ENCODE results near the gene COL9A2.

Gene COL9A2

DNA sequence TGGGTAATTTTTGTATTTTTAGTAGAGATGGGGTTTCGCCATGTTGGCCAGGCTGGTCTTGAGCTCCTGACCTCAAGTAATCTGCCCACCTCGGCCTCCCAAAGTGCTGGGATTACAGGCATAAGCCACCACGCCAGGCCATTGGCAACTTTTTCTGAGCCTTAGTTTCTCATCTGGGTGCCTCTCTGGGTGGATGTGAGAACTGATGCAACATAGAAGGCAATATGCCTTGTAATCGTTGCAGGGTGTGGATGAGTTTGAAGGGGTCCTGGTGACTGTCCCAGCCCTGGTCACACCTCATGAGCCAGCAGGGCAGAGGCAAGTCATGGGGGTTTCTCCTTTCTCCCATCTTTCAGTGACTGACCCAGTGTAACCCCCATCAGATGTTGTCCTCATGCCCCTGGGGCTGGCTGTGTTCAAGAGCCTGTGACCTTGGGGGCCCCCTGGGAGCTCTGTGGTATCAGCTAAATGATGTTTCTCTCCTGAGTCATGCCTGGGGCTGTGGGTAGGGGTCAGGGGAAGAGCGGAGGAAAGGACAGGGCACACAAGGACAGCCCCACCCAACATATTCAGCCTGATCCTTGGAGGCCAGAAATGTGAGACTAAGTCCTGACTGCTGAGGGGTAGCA is 3.6 kb downstream of the COL9A2 start:
- no peak overlapping the region for H3K4me3 ChIP-seq (ENCODE audit: low read length)
- TF ChIP-seq ZNF274 (IDR thresholded peaks at IDR 0.05; ENCODE audit: low read depth, low read length): no peak

DNA sequence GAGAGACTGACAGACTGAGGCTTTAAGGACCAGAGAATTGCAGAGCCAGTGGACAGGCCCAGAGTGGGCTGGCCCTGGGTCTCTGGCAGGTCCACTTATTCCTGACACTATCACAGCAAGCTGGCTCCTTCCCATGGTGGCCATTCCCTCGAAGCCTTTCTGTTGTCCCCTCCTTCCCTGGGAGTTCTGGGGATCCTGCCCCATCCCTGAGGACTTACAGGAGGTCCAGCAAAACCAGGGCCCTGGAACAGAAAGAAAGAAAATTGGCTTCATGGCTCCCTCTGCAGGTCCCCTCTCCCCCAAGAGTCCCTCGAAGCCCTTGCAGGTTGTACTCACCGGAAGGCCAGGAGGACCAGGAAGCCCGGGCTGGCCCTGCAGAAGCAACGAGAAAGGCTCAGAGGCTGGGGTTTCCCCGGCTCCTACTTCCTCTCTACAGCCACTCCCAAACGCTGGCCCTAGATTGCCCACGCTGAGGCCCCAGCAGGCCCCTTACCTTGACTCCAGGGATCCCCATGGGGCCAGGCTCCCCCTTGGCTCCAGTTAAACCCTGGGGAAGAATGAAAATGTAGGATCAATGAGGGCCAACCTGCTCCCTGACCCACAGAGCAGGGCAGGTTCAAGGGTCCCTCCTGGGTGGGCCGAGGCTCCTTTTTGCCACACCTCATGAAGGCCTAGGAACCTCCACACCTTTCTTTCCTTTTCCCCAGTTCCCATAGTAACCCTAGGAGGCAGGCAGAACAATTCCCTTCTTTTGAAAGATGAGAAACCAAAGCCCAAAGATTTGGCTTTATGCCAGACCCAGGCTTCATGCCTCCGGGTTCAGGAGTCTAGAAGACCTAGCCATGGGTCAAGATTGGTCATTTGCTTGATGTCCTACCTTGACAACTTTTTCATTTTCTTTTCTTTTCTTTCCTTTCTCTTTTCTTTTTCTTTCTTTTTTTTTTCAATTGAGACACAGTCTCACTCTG is 4.6 kb downstream of the COL9A2 start:
- no peak for TF ChIP-seq ZNF274 (IDR thresholded peaks at IDR 0.05; ENCODE audit: low read depth, low read length)
- H3K4me3 ChIP-seq (ENCODE audit: low read length): peak overlapping the region; percentile 46; the same call in 1 of the 2 replicates

DNA sequence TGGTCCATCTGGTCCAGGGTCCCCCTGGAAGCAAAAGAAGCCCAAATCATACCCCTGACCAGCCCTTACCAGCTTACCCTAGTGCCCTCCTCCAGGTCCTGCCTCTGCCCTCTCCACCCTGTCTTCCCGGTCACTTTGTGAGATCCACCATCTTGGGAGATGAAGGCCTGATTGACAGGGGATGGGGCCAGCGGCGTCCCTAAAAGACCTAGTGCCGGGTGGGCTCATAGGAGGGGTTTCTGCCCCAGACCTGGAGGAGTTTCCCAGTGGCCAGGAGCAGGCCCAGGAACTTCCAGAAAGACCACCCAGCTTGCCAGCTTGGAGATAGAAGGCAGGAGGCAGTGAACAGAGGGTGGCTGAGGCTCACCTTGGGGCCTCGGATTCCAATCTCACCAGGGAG is 5.4 kb downstream of the COL9A2 start:
- H3K4me3 ChIP-seq (ENCODE audit: low read length): peak overlapping the region; percentile 46; the same call in 1 of the 2 replicates
- TF ChIP-seq ZNF274 (IDR thresholded peaks at IDR 0.05; ENCODE audit: low read depth, low read length): no peak

DNA sequence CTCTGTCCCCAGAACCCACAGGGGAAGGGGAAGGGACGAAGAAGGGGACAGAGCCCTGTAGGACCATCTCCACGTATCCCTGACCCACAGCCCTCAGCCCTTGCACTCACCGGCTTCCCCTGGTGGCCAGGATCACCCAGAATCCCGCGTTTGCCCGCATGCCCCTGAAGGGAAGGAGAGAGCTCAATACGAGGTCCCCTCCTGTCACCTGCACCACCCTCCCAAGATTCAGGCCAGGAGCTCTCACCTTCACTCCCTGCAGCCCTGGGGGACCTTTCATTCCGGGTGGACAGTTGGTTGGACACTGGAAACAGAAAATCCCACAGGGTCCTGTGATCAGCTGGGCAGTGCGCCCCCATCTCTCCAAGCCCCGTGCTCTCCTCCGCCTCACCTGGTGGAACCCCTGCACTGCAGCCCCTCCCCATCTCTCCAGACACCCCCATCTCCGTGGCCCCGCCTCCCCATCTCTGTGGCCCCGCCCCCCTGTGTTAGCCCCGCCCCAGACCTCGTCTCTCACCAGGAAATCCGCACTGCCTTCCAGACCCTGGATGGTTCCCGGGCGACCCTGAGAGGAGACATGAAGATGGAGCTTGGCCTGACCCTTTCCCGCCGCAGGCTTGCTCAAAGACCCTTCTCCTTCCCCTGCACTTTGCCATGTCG is 6.0 kb downstream of the COL9A2 start:
- no peak overlapping the region for H3K4me3 ChIP-seq (ENCODE audit: low read length)
- no peak for TF ChIP-seq ZNF274 (IDR thresholded peaks at IDR 0.05; ENCODE audit: low read depth, low read length)

DNA sequence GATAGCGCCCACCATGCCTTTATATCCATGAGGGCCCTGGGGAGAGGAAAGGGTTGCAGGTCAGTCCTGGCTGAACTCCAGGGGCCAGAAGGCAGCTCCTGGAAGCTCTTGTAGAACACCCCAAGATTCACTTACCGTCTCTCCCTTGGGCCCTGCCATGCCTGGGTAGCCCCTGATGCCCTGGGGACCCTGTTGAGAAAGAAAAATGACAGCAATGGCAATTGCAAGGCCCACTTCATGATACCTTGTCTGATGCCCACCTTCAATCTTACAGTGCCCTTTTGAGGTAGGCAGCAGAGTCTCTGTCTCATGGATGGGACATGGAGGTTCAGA is 7.0 kb downstream of the COL9A2 start:
- TF ChIP-seq ZNF274 (IDR thresholded peaks at IDR 0.05; ENCODE audit: low read depth, low read length): no peak
- no peak overlapping the region for H3K4me3 ChIP-seq (ENCODE audit: low read length)

DNA sequence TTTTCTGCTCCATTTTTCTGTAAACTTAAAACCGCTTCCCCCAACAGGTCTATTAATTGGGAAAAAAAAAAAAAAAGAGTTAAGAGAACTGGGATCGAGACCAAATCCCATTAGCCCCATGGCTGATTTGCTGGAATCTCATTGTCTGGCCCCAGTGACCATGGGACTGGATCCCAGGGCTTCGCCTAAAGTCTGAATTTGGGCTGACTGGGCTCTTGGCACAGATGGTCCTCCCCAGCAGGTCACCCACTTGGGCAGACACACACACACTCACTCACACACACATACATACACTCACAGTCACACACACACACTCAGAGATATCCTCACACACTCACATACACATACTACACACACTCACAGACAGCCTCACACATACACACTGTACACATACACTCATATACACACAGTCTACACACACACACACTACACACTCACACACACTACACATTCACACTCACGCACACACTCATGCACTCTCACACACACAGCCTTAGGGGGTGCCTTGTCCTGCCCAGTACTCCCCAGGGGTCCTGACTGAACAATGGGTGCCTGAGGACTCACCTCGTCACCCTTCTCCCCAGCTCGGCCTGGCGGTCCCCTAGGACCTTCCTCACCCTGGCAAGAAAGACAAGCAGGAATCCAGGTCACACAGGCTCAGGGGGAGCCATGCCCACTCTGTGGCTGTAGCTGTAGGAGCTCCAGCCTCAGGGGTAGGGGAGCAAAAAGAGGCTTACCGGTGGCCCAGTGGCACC is 7.5 kb downstream of the COL9A2 start:
- H3K4me3 ChIP-seq (ENCODE audit: low read length): no peak overlapping the region

DNA sequence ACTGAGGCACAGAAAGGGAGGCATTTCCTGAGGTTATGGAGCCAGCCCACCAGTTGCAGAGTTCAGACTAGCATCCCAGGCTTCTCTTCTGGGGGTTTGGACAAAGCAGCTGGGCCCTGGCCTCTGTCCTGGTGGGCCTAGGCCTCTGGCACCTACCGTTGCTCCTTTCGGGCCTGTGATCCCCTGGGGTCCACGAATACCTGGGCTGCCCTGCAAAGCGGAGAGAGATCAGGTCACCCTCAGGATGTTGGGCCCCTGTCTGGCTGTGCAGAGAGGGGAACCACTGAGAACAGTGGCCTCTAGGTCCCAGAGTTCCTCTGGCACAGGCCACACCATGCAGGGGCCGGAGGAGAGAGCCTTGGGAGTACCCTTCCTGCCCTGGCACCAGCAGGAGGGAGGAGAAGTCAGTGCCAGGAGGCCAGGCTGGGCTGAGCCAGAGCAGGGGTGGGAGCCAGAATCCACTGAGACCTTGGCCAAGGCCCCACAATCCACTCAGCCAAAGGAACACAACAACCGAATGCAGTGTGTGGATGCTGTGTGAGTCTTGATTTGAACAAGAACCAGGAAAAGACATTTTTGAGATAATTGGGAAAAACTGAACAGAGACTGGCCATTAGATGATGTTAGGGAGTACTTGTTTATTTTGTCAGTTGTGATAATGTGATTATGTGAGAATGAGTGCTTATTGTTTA is 8.9 kb downstream of the COL9A2 start:
- no peak for TF ChIP-seq ZNF274 (IDR thresholded peaks at IDR 0.05; ENCODE audit: low read depth, low read length)
- H3K4me3 ChIP-seq (ENCODE audit: low read length): no peak overlapping the region

More for the DNA sequence above, 7.5 kb downstream of the COL9A2 start:
- TF ChIP-seq ZNF274 (IDR thresholded peaks at IDR 0.05; ENCODE audit: low read depth, low read length): no peak

DNA sequence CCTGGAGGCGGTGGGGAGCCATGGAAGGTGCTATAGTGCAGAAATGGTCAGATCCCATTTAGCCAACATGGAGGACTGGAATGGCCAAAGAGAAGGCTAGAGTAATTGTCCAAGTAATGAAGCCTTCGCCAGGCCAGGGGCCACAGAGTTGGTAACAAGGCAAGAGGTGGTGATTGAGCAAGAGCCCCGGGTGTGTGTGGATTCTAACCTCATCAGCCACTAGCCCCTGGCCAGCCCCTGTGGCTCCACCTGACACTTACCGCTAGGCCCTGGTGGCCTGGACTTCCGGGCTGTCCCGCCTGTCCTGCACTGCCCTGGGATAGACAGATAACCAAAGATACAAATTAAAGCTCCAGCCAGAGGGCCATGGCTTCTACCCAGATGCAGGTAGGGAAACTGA is 9.9 kb downstream of the COL9A2 start:
- TF ChIP-seq ZNF274 (IDR thresholded peaks at IDR 0.05; ENCODE audit: low read depth, low read length): no peak
- no peak overlapping the region for H3K4me3 ChIP-seq (ENCODE audit: low read length)

DNA sequence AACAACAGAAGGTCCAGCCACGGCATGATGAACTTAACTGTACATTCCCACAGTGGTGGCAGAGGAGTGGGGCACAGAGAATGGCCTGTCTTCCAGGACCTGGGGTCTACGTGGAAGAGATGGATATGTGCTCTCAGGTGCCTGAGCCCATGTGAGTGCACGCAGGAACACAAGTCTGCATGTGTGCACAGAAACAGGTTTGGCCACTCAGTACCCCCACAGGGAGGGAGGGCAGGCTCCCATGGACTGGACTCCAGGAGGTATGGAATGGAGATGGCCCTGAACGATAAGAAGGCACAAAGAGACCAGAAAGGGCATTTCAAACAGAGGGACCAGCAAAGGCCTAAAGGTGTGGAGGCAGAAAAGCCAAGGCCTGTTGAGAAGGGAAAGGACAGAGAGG is 10.8 kb downstream of the COL9A2 start:
- no peak for TF ChIP-seq ZNF274 (IDR thresholded peaks at IDR 0.05; ENCODE audit: low read depth, low read length)
- no peak overlapping the region for H3K4me3 ChIP-seq (ENCODE audit: low read length)

DNA sequence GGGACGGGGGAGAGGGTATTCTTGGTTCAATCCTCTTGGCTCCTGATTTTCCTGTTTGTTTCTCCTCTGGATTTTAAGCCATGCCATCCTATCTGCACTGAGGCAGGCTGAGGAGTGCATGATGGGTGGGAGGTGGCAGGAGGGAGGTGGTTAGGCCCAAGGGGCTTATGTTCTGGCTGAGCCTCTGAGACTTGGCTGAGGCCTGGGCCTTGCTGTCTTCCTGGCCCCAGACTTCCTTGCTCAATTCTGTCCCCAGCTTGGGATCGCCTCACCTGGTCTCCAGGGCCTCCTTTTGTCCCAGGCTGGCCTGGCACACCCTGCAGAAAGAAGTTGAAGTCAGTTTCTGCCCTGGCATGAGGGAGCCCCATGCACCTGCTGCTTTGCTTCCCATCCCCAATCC is 11.2 kb downstream of the COL9A2 start:
- TF ChIP-seq ZNF274 (IDR thresholded peaks at IDR 0.05; ENCODE audit: low read depth, low read length): no peak
- H3K4me3 ChIP-seq (ENCODE audit: low read length): no peak overlapping the region

DNA sequence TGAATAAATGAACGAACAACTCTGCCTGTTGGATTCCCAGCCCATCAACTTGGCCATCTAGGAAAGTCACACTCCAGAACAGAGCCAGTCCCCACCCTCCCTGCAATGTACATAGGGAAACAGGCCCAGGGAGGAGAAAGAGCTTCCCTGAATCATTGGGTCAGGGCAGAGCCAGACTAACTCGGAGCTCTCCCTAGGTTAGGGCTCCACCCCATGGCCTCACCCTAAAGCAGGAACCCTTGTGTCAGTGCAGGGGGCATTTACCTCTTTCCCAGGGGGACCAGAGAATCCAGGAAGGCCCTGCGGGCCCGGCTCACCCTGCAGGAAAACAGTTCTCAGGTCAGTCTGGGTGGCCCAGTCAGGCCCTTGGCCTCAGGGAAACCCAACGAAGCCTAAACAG is 11.6 kb downstream of the COL9A2 start:
- TF ChIP-seq ZNF274 (IDR thresholded peaks at IDR 0.05; ENCODE audit: low read depth, low read length): no peak
- no peak overlapping the region for H3K4me3 ChIP-seq (ENCODE audit: low read length)

DNA sequence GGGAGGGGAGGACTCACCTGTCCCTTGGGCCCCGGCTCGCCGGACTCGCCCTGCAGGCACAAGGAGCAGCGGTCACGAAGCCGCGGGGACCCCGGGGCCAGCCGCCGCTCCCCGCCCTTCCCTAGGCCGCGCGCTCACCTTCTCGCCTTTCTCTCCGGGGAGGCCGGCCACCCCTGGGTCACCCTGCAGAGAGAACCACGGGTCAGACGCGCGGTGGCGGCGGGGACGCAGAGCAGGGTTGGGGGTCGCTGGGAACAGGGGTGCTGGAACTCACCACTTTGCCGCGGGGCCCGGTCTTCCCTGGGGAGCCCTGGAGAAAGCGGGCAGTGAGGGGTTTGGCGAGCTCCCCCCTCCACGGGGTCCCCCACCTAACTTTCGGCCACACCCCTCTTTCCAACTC is 13.3 kb downstream of the COL9A2 start:
- no peak for TF ChIP-seq ZNF274 (IDR thresholded peaks at IDR 0.05; ENCODE audit: low read depth, low read length)
- no peak overlapping the region for H3K4me3 ChIP-seq (ENCODE audit: low read length)

DNA sequence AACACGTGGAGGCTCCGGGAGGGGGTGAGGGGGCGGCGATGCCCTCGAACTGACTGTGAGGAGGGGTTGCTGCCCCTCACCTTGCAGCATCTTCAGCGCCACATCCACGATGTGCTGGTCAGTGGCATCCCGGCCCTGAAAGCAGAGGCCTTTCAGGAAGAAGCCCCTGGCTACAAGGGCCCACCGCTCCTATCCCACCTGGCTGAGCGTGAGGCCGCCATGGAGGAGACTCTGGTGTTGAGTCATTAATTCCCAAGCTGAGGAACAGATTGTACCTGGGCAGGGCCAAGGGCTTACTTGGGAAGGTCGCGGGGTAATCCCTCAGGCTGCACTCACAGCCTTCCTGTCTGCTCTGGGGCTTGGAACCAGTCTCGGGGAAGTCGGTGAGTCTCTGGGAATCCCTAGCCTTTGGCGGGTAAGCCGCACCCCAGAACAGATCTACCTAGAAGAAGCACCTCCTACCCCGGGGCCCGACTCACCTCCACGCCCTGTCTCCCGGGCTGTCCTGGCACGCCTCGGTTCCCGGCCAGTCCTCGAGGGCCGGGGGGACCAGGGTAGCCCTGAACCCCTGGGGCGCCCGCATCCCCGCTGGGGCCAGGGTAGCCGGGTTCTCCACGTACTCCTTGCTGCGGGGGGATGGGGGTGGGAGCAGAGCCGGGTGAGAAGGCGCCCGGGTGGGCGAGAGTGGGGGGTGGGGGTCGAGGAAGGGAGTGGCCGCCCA is 13.9 kb downstream of the COL9A2 start:
- TF ChIP-seq ZNF274 (IDR thresholded peaks at IDR 0.05; ENCODE audit: low read depth, low read length): no peak
- H3K4me3 ChIP-seq (ENCODE audit: low read length): no peak overlapping the region
